Fibroblast of the conjunctiva (primary cell): Measurements from ENCODE around the gene PNPLA5.

ENCODE experiments used
- DNase-seq: peaks from one replicate; pipeline ENCODE4 v3.0.0-alpha.2; 2010; ENCODE audit warnings: low read depth

The PNPLA5 gene

DNA sequence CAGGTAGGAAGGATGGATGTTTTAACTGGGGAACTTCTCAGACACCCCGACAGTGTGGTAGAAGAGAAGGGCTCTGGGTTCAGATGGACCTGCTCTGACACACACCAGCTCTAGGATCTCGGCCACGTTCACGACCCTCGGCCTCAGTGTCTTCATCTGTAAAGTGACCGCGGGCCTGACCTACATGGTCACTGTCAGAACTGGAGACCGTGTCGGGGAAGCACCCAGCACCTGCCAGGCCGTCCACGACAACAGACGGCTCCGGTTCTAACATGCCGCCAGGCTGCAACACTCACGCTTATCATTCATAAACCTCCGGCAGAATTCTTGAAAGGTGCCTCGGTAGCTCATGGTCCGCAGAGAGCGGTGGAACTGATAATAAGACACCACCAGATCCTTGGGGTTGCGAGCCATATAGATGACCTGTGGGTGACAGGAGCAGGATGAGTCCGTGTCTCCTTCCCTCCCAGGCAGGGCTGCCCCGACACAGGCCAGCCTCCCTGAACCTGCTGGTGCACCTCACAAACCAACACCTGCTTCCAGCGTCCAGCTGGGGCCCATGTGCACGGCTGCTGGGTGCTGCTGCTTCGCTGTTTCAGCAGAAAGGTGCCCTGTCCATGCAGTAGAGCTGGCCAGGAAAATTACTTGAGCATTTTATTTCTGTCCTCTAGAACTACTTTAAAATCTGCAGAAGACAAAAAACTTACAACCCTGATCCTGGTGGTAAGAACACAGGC is 53.1 kb downstream of the PNPLA5 start:
- DNase-seq: no peak

DNA sequence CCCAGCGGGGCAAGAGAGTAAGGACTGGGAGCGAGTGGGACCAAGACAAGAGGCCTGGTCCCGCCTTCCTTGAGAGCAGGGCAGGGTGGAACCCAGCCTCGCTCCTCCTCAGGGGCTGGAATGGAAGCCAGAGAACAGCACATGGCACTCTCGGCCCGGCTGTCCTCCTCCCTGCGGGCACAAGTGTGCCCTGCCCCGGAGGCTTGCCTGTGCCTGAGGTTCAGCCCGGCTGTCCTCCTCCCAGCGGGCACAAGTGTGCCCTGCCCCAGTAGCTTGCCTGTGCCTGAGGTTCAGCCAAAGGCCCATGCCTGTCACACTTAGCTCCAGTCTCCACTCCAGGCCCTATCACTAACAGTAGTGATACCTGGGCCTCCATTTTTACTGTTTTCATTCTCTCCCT is 53.7 kb downstream of the PNPLA5 start:
- no peak for DNase-seq

DNA sequence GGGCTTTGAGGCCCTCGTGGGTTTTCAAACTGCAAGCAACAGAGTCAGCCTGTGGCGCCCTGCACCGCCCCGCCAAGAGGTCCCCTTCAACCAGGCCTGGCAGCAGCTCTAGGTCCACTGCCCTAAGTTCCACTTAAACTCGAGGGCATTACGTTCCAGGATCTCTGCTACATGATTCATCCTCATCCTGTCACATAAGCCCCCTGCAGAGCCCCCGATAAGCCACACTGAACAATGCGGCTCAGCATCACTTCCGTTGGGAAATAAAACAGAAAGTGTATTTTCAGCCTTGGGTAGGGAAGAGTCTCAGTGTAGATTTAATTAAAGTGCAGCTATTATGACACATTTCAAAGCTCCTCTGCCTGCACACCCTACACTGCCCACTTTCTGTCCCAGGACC is 54.1 kb downstream of the PNPLA5 start:
- no peak for DNase-seq

DNA sequence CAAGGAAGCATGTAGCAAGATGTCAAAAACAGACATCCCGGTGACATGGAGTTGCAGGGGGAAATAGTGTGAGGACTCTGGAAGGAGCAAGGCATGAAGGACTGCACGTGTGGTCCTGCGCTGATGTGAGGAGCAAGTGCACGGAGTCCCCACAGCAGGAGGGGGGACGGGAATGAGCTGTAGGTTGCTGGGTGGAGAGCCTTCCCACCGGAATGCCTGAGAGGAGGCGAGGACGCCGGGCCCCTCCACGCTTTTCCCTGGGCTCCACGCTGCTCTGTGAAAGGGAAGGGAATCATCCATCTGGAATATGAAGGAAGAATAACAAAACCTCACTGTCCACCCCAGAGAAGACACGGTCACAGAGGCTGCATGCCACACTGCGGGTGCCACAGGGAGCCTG is 56.1 kb downstream of the PNPLA5 start:
- DNase-seq: no peak

DNA sequence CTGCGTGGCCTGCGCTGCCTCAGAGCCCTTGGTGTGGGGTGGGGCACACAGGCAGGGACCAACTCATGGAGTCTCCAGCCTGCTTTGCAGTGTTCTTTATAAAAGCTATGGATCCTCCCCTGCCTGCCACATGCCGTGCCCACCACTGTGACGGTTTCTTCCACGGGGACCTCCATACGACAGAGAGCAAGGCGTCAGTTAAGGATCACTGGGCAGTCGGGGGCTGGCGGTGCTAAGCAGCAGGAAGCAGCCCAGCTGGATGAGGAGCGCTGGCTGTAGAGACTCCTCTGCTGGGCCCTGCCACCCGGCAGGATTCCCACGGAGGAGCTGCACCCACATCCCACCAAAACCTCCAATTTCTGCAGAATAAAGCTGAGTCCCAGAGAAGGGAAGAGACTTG is 56.6 kb downstream of the PNPLA5 start:
- no peak for DNase-seq

DNA sequence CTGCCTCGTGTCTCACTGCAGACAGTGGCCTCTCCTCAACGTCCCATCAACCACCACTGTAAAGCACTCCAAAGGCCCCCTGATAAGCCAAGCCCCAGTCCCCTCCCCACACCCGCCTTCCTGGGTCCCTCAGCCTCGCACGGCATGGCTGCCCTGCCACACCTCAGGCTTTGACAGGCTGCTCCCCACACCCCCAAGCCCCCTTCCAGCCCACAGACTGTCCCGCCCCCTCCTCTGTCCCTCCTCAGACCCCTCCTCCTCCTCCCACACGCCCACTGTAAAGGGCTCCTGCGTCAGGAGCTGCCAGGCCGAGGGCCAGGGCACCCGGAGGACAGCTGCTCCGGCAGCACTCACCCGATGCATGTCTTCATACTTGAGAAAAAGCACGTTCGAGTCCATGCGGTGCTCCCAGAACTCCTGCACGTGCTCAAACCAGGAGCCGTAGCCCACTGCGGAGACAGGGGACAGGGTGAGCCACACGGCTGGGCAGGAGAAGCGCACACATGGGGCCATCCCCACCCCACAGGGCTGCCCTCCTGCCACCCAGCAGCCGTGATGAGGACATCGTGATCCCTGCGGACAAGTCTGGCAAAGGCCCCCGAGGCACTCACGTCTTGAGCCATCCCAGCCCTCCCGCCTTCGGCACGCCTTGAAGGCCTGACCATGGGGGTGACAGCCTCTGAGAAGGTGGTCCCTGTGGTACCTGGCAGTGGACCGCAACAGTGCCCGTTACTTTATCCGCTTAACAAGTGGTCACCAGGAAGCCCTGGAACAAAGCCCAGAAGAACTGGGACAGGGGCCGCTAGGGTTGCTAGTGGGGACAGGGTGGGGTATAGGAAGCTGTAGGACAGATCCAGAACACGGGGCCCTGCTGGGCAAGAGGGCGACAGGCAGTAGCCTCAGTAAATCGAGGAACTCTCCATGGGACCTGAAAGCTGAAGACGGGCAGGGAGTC is 58.2 kb downstream of the PNPLA5 start:
- DNase-seq: no peak

DNA sequence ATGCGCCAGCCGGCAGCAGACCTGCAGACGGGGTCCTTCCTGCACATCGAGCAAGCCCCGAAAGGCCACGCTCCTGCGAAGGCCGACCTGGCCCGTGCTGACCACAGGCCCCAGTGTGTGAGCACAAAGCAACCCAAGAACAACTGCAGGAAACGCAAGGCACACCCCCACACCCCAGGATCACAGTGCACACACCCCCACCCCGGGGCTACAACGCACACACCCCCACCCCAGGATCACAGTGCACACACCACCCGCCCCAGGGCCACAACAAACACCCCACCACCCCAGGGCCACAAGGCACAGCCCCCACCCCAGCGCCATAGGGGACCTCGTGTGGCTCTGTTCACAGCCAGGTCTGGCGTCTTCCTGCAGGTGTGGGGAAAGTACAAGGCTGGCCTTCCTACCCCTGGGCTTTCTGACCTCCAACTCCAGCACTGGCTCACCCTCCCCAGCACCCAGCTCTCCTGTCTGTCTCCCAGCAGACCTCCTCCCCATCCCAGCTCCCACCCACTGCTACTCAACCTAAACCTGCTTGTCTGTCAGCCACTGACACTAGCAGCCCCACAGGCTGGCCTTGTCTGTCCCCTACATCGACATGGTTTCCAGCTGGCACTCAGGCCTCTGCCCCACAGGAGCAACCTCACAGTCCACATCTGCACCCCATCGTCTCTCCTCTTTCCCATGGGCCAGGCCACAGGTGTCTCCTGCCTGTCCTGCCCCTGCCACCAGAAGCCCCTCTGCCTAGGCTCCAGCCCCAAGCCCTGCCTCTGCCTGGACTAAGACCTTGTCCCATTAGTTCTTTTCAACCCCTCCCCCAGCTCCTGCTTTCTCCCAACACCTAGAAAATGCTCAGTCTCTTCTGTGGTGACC is 59.2 kb downstream of the PNPLA5 start:
- DNase-seq: no peak

DNA sequence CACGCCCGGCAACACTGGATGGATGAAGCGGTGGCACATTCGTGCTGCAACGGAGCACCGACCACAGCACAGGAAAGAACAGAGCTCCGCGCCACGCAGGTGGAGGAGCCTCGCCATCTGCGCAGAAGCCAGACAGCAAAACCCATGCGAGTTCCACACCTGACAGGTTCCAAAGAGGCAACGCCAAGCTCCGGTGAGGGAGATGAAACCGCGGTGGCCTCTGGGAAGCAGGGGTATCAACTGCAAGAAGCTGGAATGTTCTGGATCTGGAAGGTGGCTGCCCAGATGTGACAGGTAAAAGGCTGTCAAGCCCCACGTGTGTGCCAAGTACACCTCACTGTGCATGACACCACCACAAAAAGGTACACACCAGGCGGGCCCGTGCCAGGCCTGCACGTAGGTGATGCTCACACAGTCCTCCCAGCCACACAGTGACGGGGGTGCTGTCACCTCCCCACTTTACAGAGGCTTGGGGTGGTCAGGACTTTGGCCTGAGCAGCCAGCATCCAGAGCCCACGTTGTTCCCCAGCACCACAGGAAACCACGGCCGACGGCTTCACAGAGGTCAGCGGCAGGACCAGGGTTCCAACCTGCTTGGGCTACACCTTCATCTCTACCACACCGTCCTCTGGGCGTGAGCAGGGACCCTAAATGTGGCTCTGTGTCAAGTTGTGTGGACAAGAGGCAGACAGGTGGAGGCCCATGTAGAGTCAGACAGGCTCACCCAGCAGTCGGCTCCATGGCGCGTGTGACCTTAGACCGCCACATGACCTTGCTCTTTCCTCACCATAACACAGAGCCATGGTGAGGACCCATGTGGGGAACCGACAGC is 60.0 kb downstream of the PNPLA5 start:
- no peak for DNase-seq

DNA sequence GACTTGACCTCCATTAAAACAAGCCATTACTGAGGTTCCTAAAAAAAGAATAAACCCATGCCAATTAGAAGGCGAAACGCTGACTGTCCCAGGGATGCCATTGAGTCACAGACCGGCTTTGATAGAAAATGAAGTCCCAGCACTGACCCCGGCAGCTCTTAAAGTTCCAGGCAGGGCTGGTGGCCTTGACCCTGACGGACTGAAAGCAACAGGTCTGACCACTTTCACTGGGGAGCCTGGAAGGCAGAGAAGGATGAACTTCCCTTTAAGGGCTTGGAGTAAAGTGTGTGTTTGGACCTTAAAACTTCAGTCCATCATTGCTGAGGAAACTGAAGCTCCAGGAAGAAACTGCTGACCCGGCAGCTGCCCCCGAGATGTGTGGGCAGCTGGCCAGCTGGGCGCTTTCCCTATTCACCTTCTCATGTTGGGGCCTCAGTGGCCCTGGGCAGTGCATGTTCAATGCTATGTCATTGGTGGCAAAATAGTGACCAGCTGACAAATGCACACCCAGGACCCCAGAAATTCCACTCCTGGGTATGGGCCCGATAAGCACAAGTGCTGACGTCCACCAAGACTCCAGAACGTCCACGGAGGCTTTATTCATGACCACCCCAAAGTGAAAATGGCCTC is 60.8 kb downstream of the PNPLA5 start:
- no peak for DNase-seq

DNA sequence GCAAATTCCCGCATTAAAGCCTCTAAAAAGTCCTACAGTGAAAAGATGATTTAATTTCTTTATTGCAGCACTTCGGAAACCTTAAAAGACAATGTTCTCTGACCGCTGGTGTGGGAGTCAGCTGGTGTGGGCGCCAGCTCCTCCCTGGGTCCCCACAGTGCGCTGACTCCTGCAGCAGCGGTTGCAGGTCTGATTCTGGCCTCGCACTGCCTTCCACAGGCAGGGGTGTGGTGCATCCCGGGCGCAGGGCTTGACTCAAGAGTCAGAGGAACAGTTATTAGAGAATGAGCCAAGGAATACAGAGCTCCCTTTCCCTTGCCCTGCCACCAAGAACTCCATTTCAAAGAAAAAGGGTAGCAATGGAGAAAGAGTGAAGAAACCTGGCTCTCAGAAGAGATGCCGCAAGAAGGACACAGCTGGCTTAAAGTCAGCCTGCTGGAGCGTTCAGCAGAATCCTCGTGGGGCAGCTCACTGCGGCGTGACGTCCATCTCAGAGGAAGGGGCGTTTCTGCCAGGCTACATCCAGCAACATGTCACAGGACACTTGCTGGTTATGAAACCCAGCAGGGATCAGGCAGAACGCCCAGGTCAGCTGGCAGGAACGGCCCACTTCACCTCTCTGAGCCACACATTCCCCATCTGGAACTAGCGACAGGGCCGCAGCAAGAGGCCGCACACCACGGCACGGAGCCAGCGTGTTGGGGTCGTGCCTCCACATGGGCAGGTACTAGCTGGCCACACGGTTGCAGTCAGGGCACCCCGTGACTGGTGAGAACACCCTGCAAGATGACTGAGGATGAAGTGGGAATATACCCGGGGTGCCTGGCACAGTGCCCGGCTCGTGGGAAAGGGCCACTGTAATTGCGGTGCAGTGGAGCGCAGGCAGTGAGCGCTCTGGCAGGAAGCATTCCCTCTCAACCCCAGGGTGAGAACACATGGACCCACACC is 61.6 kb downstream of the PNPLA5 start:
- DNase-seq: no peak
